Fibroblast of lung (primary cell): ENCODE results near the gene RASSF10.

Source experiments
- CTCF ChIP-seq, 2 donors: IDR thresholded peaks in 1 of 2; conservative IDR thresholded peaks in 1 of 2; 1 replicate in 1 of 2; 2 replicates in 1 of 2; pipeline ENCODE4 v1.5.1; 2011 to 2012; ENCODE audit warnings: low read length in 2 of 2, control low read depth in 1 of 2, inconsistent platforms in 1 of 2, low read depth in 1 of 2, mild to moderate bottlenecking in 1 of 2
- EZH2 ChIP-seq: IDR thresholded peaks from 2 replicates; pipeline ENCODE4 v1.5.1; 2012; ENCODE audit warnings: low read length, control low read depth, mild to moderate bottlenecking; ENCODE audit errors: missing control alignments

GRCh38 chr11:13045734-13046133, 36.6 kb downstream of the RASSF10 start:
- TF ChIP-seq EZH2: no peak
- no peak for TF ChIP-seq CTCF (conservative IDR thresholded peaks at IDR 0.05 in 1 of 2, IDR thresholded peaks at IDR 0.05 in 1 of 2; ENCODE audit: low read depth in 1 of 2, low read length in 2 of 2)
